Measurements from ENCODE around the gene BANF1. TPM values are rescaled to one million over a fixed set of nuclear protein-coding genes. Genes with fewer than 3 reads are reported as not detected.

The BANF1 gene
- total RNA-seq, 2 donors from 2014 or later, result 242 to 310 TPM

DNA sequence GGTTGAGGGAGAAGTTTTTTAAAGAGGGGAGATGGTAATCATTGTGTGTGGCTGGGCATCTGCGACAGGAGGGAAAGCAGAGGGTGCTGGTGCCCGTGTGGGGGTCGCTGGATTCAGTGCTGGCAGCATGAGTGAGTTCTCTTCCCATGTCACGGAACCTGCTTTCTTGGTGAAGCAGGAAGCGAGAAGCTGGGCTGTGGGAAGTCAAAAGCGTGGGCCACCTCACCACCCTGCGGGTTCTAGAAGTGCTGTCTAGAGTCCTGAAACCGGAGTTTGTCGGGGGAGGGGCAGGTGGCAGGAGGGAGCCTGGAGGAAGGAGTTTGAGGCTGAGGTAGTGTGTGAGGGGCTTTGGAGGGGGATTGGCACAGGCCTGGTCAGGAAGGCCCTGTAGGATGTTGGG, 26.5 kb upstream of the BANF1 start:
- DNase-seq (ENCODE audit: low spot score in 2 of 2) (no peak), ATAC-seq (no peak)
- no peaks in the 10 kb centered on the region for H3K9me3 Mint-ChIP-seq
- peak overlapping the region; percentile 6 to 44 for H3K27ac Mint-ChIP-seq
- H3K36me3 Mint-ChIP-seq, result peaks cover 0 to 10% of the 10 kb centered on the region in 2 donors

DNA sequence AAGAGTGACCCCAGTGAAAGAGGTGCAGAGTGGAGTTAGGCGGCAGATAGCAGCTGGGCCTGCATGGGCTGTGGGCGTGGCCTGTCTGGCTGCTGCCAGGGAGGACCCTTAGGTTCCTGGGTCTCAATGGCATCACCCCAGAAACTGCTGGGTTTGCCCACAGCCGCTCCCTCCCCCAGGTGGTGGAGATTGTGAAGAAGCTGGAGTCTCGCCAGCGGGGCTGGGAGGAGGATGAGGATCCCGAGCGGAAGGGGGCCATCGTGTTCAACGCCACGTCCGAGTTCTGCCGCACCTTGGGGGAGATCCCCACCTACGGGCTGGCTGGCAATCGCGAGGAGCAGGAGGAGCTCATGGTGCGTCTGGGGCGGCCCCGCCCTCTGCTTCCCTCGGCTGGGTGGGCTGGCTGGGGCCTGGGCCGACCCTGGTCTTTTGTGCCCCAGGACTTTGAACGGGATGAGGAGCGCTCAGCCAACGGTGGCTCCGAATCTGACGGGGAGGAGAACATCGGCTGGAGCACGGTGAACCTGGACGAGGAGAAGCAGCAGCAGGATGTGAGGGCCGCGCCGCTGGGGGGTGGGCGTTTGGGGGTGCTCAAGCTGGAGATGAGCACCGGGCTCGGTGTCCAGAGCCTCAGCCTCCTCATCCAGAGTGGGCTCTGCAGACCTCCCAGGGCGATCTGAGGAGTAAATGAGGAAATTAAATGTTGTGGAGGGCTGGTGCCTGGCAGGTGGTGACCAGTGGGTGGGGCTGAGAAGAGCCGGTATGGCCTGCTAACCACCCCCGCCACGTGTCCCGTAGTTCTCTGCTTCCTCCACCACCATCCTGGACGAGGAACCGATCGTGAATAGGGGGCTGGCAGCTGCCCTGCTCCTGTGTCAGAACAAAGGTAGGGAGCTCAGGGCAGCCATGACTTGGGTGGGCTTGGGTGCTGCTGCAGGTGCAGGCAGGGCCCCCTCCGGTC, 25.8 kb upstream of the BANF1 start:
- Mint-ChIP-seq H3K27ac (peak overlapping the region; percentile 6 to 51), H3K9me3 (no peaks in the 10 kb centered on the region), H3K36me3 (peaks cover 0 to 10% of the 10 kb centered on the region in 2 donors)
- no peak for ATAC-seq
- DNase-seq (ENCODE audit: low spot score in 2 of 2), result no peak

GRCh38 chr11:65977621-65978390, 24.5 kb upstream of the BANF1 start:
- DNase-seq (ENCODE audit: low spot score in 2 of 2) (no peak), ATAC-seq (no peak)
- Mint-ChIP-seq H3K9me3 (no peaks in the 10 kb centered on the region), H3K36me3 (peaks cover 0 to 10% of the 10 kb centered on the region in 2 donors), H3K27ac (peak overlapping the region in 1 of 2 donors; percentile 51)

DNA sequence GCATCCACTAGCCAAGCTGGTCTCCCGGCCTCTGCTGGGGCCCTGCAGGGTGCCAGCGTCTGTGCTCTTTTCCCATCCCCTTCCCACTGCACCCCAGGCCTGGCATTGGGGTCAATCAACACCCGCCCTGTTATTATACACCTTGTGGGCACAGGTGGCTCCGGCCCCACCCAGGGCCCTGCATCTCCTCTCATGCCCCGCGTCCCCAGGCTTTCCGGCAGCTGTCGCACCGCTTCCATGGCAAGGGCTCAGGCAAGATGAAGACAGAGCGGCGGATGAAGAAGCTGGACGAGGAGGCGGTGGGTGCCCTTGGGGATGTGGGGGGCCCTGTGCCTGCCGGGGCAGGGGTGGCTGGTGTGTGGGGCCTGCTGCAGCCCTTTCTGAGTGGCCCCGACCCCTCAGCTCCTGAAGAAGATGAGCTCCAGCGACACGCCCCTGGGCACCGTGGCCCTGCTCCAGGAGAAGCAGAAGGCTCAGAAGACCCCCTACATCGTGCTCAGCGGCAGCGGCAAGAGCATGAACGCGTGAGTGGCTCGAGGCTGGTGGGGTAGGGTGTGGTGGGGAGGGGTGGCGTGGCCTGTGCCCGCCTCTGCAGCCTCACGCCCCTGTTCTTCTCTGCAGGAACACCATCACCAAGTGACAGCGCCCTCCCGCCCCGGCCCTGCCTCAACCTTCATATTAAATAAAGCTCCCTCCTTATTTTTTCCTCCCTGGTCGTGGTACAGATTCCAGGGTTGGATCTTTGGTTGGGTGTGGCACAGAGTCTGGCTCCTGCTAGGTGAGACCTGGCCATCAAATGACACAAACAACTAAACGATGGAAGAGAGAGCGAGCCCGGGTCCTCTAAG, 23.7 kb upstream of the BANF1 start:
- ATAC-seq (no peak), DNase-seq (ENCODE audit: low spot score in 2 of 2) (no peak)
- Mint-ChIP-seq H3K36me3 (peaks cover 0 to 10% of the 10 kb centered on the region in 2 donors), H3K27ac (peak overlapping the region; percentile 14 to 60), H3K9me3 (no peaks in the 10 kb centered on the region)

DNA sequence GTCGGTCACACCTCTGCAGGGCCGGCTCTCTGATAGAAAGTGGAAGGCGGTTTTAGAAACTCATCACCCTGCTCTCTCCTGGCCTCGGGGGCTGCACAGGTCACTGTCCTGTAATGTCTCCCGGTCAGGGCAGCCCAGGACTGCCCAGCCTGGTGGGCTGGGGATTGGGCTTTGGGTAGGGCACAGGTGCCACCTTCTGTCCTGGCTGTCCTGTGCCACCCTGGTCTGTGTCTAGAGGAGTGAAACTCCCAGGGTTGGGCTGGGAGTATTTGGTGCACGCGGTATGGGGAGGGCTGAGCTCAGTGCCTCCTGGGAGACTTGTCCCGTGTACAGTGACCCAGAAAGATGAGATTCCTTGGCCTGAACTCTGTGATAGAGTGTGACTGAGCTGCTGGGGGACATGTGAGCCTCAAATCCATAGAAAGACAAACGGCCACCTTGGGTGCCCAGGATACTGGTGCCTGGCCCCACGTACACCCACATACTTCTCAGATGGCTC, 23.0 kb upstream of the BANF1 start:
- no peak for DNase-seq (ENCODE audit: low spot score in 2 of 2)
- no peak for ATAC-seq
- Mint-ChIP-seq H3K36me3 (peaks cover 0 to 10% of the 10 kb centered on the region in 2 donors), H3K9me3 (no peaks in the 10 kb centered on the region), H3K27ac (peak overlapping the region; percentile 14 to 60)

DNA sequence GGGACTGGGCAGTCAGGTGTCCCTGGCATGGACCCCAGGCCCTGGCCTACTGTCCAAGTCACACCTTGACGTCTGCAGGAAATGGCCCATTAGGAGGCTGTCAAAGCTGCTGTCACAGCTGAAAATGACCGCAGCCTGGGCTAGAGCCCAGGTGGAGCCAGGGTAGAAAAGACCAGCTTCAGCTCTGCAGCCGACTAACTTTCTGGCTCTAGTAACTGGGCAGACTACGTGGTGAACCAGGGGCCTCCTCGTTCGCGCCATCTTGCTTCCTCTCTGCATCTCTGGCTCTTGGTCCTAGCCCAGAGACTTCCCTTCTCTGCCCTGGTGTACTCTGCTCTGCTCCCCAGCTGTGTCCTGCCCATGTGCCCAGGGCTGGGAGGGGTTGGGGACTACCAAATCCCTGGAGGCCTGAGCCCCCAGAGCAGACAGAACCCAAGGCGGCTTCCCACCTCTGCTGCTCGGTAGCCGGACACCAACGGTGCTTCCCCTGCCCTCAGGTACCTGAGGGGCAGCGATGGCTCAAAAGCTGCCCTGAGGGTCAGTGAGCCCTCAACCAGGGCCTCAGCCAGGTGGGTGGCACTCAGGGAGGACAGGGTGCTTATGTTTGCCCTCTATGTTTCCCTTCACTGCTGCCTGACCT, 21.1 kb upstream of the BANF1 start:
- H3K27ac Mint-ChIP-seq, result no peak overlapping the region
- H3K36me3 Mint-ChIP-seq, result peaks cover 0 to 4% of the 10 kb centered on the region in 2 donors
- ATAC-seq (no peak), DNase-seq (ENCODE audit: low spot score in 2 of 2) (no peak)
- no peaks in the 10 kb centered on the region for H3K9me3 Mint-ChIP-seq

DNA sequence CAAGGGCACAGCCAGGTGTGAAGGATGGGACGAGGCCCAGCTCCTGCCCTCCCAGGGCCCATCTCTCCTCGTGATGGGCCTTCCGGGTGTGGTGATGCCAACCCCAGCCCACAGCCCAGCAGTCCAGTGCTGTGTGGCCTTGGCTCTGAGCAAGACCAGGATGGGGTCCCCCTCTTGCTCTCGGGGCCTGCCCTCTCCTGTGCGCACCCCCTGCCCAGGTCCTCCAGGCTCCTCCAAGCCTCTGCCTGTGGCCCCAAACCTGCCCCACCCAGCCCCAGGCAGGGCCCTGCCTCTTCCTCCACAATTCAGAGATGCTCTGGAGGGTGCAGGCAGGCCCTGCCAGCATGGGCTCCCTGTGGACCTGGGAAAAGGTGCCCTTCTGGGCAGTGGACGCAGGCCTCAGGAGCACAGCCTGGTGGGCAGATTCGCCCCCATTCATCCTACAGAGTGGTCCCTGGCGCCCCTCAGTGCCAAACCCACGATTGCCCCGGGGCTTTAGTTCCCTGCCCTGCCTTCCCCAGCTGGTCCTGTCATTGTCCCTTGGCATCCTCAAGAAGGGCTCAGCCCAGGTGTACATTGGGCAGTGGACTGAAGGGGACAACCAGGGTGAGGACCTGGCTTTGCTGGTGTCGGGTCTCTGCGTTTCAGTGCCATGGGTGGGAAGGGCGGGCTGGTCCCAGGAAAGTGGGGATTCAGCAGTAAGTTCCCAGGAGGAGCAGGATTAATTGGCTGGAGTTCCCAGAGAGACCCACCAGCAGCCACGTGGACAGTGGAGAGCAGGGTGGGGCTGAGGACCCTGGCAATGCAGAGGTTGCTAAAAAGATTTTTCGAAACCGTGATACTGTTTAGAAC, 20.1 kb upstream of the BANF1 start:
- ATAC-seq, result peak in 1 of 2 donors; percentile 20
- no peaks in the 10 kb centered on the region for H3K9me3 Mint-ChIP-seq
- H3K36me3 Mint-ChIP-seq, result peaks cover 0 to 4% of the 10 kb centered on the region in 2 donors
- no peak overlapping the region for H3K27ac Mint-ChIP-seq
- no peak for DNase-seq (ENCODE audit: low spot score in 2 of 2)

DNA sequence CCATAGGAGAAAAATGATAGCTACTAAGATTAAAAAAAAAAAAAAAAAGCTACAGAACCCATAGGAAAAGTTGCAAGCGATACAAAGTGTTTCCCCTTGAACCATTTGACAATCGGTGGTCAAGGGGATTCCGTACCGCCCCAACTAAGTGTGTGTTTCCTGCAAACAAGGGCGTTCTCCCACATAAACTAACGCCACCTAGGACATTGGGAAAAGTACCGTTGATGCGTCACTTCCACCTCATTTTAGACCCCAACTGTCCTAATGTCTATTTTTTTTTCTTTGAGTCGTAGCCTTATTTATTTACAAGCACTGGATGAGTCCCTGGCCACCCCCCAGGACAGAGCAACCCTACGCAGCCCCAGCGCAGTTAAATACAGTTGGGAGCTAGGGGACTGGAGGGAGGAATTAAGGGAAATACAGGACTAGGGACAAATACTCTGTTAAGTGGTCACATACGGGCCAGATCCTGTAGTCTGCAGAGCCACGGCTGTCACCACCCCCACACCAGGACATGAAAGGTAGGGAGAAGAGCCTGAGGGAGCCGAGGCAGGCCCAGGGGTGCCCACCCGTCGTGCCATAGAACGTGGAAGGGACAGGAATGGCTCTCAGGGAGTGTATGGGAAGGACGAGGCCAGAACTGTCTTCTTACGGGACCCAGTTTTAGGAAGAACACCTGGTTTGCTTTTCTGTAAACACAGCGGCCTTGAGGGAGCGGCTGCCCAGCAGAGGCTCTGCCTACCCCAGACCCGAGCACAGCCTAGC, 19.3 kb upstream of the BANF1 start:
- ATAC-seq (no peak), DNase-seq (ENCODE audit: low spot score in 2 of 2) (no peak)
- H3K9me3 Mint-ChIP-seq, result no peaks in the 10 kb centered on the region
- peak overlapping the region in 1 of 2 donors; percentile 77 for H3K27ac Mint-ChIP-seq
- H3K36me3 Mint-ChIP-seq, result peaks cover 0 to 4% of the 10 kb centered on the region in 2 donors

DNA sequence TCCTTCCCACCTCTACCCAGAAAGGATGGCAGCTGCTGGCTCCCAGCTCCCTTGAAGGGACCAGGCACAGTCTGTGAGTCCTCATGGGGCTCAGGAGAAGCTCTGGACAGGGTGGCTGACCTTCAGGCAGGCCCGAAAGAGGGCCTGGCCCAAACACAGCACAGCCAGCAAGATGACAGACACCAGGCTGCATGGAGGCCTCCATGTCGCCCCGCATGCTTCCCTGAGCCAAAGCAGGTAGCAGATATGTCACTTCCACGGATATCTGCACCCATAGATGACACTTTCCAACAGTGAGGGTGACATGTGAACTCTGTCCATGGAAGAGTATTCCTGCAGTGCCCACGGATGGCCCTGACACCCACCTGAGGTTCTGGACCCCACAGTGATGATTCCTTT, 18.7 kb upstream of the BANF1 start:
- ATAC-seq, result no peak
- H3K9me3 Mint-ChIP-seq, result no peaks in the 10 kb centered on the region
- no peak for DNase-seq (ENCODE audit: low spot score in 2 of 2)
- peaks cover 0 to 4% of the 10 kb centered on the region in 2 donors for H3K36me3 Mint-ChIP-seq
- no peak overlapping the region for H3K27ac Mint-ChIP-seq

DNA sequence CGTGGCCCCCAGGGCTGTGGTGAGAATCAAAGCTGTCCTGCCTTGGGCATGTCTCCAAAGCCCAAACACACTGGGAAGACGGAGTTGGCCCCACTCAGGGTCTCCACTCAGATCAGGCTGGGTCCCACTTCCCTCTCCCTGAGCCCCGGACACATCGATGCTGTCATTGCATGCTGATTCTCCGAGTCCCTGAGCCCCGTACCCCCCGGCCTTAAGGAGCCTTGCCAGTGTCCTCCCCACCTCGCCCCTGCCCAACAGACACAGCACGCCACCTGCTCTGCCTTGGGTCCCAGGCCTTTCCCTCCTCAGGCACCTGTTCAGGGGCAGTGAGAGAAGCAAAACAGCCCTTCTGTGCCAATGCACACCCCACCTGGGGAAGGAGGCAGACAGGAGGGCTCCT, 15.0 kb upstream of the BANF1 start:
- no peaks in the 10 kb centered on the region for H3K9me3 Mint-ChIP-seq
- ATAC-seq (no peak), DNase-seq (ENCODE audit: low spot score in 2 of 2) (no peak)
- H3K27ac Mint-ChIP-seq, result peak overlapping the region in 1 of 2 donors; percentile 50
- no peaks in the 10 kb centered on the region for H3K36me3 Mint-ChIP-seq

GRCh38 chr11:65988791-65989592, 13.3 kb upstream of the BANF1 start:
- Mint-ChIP-seq H3K36me3 (no peaks in the 10 kb centered on the region), H3K27ac (peak overlapping the region; percentile 44 to 70), H3K9me3 (no peaks in the 10 kb centered on the region)
- peak; percentile 99 to 100 for ATAC-seq
- DNase-seq (ENCODE audit: low spot score in 2 of 2), result peak; percentile 88 to 89

- DNase-seq (ENCODE audit: low spot score in 2 of 2) (no peak), ATAC-seq (no peak)
- peak overlapping the region in 1 of 2 donors; percentile 78 for H3K27ac Mint-ChIP-seq
- no peaks in the 10 kb centered on the region for H3K9me3 Mint-ChIP-seq
- H3K36me3 Mint-ChIP-seq, result peaks cover 0 to 7% of the 10 kb centered on the region in 2 donors
These were observed 10.2 kb upstream of the BANF1 start for GRCh38 chr11:65992056-65992455.

DNA sequence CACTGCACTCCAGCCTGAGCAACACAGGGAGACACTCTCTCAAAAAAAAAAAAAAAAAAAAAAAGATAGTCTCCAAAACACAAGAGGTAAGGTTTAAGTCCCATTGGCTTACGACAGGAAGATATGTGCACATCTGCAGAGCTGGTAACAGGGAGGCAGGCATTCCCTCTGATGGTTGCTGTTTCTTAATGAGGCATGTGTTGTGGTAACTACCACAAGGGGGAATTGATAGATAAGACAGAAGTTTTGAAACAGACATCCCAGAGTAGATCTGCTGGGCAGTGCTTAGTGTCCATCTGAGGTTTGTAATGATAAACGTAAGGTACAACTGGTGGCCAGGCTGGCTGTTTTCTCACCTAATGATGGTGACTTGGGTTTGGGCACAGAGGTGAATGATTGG, 5.0 kb upstream of the BANF1 start:
- DNase-seq (ENCODE audit: low spot score in 2 of 2) (no peak), ATAC-seq (no peak)
- Mint-ChIP-seq H3K27ac (peak overlapping the region in 1 of 2 donors; percentile 29), H3K9me3 (no peaks in the 10 kb centered on the region), H3K36me3 (peaks cover 35 to 43% of the 10 kb centered on the region in 2 donors)
